KOPT-K1 (cell line): Measurements from ENCODE around the gene PRLHR.

Source experiments
- H3K27ac ChIP-seq: fragments of 200-600 bp; sonication (generic); 2 replicates; pipeline ENCODE4 v1.5.1; 2016; ENCODE audit warnings: antibody characterized with exemption, mild to moderate bottlenecking, low read depth, low read length; ENCODE audit not compliant: poor library complexity, severe bottlenecking
- H3K36me3 ChIP-seq: fragments of 200-600 bp; sonication (generic); 2 replicates; pipeline ENCODE4 v1.5.1; 2017; ENCODE audit warnings: antibody characterized with exemption, mild to moderate bottlenecking, low read length, moderate library complexity; ENCODE audit not compliant: insufficient read depth
- H3K9me3 ChIP-seq: fragments of 200-600 bp; sonication (generic); 2 replicates; pipeline ENCODE4 v1.5.1; 2017; ENCODE audit warnings: antibody characterized with exemption, low read length, mild to moderate bottlenecking; ENCODE audit not compliant: insufficient read depth, poor library complexity, severe bottlenecking

Gene PRLHR

GRCh38 chr10:118551535-118552100 is 43.8 kb downstream of the PRLHR start:
- Histone ChIP-seq H3K36me3 (no peaks in the 10 kb centered on the region), H3K9me3 (peaks cover 17% of the 10 kb centered on the region), H3K27ac (no peak overlapping the region)

- Histone ChIP-seq H3K9me3 (peaks cover 3% of the 10 kb centered on the region), H3K36me3 (no peaks in the 10 kb centered on the region), H3K27ac (no peak overlapping the region)
Observed at GRCh38 chr10:118547282-118547681, 48.2 kb downstream of the PRLHR start.

DNA sequence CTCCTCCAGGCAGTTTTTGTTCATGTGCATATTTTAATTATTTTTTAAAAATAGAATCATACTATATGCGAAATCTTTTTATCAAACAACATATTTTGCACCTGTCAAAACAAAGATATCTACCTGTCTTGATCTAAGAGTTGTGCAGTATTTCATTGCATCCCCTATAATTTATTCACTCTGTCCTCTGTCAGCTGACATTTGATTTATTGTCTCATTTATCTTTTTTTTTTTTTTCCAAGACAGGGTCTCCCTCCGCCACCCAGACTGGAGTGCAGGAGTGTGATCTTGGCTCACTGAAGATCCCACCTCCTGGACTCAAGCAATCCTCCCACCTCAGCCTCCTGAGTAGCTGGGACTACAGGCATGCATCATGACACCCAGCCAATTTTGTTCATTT is 49.0 kb downstream of the PRLHR start:
- H3K36me3 ChIP-seq = no peaks in the 10 kb centered on the region
- H3K27ac ChIP-seq = no peak overlapping the region
- H3K9me3 ChIP-seq = no peaks in the 10 kb centered on the region

- H3K27ac ChIP-seq = no peak overlapping the region
- no peaks in the 10 kb centered on the region for H3K9me3 ChIP-seq
- H3K36me3 ChIP-seq = no peaks in the 10 kb centered on the region
Observed at GRCh38 chr10:118545381-118545780, 50.1 kb downstream of the PRLHR start.

- Histone ChIP-seq H3K27ac (no peak overlapping the region), H3K36me3 (no peaks in the 10 kb centered on the region), H3K9me3 (no peaks in the 10 kb centered on the region)
Observed at GRCh38 chr10:118544401-118544948, 51.0 kb downstream of the PRLHR start.

DNA sequence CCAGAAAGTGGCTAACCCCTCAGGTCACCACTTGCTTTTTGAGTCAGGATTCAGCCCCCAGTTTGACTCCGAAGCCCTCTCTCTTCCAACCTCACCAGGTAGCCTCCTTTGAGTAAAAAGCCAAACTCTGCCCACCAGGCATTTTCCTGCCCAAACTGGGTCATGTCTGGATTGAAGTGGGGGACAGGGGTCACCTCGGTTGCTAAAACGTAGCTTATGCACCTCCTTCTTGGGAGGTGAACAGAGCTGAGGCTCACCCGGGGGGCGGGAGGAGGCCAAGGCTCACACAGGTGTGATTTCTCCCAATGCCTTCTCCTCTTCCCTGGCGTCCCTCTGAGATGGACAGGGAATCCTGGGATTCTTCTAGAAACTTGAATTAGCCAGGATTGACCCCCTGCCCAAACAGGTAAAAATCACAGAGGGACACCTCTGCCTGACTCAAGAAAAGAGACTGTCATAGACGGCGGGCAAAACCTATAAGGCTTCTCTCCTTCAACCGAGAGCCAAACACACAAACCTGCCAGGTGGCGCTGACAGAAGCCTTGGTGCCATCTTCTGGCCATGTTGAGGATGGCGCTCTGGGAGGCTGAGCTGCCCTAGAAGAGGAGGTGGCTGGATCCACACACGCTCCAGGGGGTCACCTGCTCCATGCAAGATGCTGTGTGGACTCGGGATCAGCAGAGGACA is 51.6 kb downstream of the PRLHR start:
- Histone ChIP-seq H3K36me3 (no peaks in the 10 kb centered on the region), H3K9me3 (no peaks in the 10 kb centered on the region), H3K27ac (no peak overlapping the region)

GRCh38 chr10:118542745-118543144 is 52.7 kb downstream of the PRLHR start:
- H3K27ac ChIP-seq = no peak overlapping the region
- H3K36me3 ChIP-seq = no peaks in the 10 kb centered on the region
- no peaks in the 10 kb centered on the region for H3K9me3 ChIP-seq

DNA sequence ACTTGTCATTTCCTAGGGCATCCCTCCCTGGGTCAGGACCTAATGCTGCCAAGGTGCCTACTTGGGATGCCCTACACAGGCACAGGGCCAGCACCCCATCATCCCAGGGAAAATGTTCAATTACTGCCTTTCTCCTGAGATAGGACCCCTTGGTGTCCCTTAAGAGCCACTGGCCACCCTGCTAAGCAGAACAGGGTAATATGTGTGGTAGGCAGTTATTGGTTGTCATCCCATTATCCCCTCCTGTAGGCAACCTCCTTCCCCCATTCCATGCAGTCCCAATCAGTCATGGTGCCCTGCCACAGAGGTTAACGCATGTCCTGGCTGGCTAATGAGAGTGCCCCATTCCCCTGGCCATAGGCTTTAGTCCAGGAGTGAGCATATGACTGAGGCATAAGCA is 53.2 kb downstream of the PRLHR start:
- no peak overlapping the region for H3K27ac ChIP-seq
- no peaks in the 10 kb centered on the region for H3K9me3 ChIP-seq
- no peaks in the 10 kb centered on the region for H3K36me3 ChIP-seq

DNA sequence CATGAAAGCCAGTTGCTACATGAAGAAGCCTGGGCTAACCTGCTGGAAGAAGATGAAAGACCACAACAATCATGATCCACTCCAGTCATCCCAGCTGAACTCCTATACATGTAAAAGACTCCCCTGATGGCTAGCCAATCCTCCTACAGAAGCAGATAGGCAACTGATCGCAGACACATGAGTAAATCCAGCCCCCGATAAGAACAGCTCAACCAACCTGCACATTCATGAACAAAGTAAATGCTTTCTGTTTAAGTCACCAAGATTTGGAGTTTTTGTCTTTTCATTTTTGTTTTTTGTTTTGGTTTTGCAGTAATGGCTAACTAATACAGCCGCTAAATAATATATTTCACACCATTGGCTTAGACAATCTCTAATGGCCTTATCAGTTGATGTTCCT is 53.7 kb downstream of the PRLHR start:
- Histone ChIP-seq H3K27ac (no peak overlapping the region), H3K9me3 (no peaks in the 10 kb centered on the region), H3K36me3 (no peaks in the 10 kb centered on the region)
